Right lung (tissue), 5 donors: ENCODE measurements around the gene NKAIN2. TPM values are rescaled to one million over a fixed set of nuclear protein-coding genes. Genes with fewer than 3 reads are reported as not detected.
"Not testable (repeated sequence)": the region's sequence is repeated elsewhere in the genome, so short reads cannot be mapped to it uniquely, and the experiment has no call there.

Experiments used
- DNase-seq, 2 donors: peaks; one replicate each; pipeline ENCODE4 v3.0.0-alpha.2; 2013
- polyA plus RNA-seq, 5 donors: library from polyadenylated mRNA; unstranded; fragments of 120-200 nt; gene quantifications; one replicate each; pipeline versions ENCODE4 v1.2.1 to v1.2.3, GENCODE V29; 2013; ENCODE audit warnings: inconsistent platforms in 1 of 5, low replicate concordance in 1 of 5; ENCODE audit not compliant: insufficient read length in 5 of 5, insufficient read depth in 1 of 5

Gene NKAIN2
- polyA plus RNA-seq, 5 donors: 8.1 to 27.3 (median 18.8) TPM

DNA sequence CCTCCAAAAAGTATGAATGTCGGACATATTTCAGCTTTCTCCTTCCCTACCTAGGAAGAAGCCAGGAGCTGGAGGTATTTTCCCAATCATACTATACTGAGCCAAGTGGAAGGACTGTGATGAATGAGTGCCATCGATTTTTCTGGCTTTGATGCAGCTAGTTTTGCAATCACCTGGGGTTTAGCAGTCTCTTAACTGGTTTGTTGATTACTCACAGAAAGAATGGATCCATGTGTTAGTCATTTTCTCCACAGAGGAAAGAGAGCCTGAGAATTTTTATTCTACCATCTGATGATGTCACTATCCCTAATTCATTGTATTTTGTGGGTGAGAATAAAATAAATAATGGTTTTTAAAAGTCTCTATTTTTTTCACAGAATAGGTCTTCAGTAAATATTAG is 875.7 kb downstream of the NKAIN2 start:
- DNase-seq: no peak

DNA sequence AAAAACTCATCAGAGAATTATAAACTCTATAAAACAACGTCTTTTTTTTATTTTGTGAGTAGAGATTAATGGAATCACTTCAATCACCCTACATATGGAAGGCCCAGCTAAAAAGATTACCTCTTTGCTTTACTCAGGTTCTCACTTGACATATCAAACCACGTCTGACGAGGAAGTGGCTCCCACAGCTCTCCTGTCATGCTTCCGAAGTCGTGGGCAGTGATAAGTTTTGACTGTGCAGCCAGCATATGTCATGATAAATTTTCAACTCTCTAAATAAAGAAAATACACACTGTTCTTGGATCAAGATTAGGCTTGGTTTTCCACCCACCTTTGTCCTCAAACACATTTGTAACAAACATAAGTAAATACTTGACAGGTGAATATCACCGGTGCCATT is 879.1 kb downstream of the NKAIN2 start:
- no peak for DNase-seq

DNA sequence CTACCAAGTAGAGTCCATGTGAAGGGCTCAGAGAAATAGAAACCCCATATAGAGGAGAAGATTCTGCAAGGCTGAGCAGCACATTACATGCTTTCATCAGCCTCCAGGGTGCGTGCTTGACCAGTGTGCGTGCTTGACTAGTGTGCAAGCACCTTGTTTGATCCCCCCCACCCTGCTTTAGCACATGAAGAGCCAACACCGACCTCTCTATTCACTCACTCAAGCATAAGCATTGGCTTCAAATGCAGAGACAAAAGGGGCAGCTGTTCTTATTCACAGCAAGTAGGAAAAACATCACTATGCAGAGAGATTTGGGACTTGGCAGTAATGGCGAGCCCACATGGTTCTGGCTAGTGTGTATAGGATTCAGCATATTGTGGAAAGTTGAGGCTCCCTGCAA is 879.8 kb downstream of the NKAIN2 start:
- no peak for DNase-seq

DNA sequence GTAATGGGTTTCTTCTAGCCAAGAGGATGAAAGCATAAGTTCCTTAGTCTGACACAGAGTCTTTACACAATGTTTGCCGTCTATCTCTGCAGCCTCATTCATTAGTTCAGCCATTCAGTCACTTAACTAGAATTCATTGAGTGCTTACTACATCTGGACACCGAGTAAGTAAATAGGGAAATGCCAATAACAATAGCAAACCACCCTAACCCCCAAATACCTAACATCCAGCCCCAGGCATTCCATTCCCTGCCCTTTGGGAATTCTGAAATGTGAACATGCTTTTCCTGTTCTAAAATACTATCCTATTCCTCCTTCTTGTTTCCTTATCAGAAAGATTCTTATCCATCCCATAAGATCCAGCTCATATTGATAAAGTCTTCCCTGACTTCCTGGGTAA is 881.0 kb downstream of the NKAIN2 start:
- no peak for DNase-seq

DNA sequence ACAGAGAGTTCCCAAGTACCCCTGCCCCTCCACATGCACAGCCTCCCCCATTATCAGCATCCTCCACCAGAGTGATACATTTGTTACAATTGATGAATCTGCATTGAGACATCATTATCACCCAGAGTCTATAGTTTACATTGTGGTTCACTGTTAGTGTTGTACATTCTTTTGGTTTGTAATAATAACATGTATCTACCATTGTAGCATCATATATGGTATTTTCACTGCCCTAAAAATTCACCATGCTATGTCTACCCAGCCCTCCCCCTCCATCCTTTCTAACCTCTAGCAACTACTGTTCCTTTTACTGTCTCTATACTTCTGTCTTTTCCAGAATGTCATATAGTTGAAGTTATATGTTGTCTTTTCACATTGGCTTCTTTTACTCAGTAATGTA is 884.7 kb downstream of the NKAIN2 start:
- DNase-seq: no peak

DNA sequence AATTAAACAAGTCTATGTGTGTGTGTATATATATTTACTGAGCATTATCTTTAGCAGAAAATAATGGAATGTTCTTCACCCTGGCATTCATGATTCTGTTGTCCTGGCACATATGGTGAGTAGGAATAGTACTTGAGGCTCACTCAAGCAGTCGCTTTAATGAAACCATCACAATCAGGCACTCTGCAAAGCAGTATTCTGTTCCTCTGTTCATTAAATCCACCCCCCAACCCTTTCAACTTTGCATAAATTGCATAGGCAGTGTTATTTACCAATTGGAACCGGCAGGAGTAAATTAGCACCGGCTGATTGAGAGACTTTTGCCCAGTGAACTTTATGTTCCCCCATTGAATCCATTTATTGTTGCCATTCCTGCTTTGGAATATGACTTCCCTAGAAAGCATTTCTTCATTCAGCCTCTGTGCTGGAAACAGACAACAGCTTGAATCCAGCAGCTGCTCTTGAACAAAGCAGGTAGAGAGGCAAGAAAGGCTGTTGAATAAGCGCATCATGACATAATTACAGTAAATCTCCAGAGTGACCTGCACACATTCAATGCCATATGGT is 890.6 kb downstream of the NKAIN2 start:
- no peak for DNase-seq

DNA sequence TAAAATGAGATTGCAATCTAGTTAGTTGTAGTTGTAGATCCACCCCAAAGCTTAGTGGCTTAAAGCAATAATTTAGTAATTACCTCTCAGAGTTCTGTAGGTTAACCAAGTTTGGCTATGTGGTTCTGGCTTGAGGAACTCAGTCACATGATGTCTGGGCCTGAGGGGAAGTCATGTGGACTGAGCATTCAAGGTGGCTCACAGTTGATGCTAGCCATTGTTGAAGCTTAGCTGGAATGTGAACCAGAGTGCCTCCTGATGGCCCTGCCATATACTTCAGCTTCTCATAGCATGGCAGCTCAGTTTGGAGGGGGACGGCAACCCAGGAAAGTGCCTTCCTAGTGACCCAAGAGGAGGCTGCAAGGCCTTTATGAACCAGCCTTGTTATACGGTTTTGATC is 895.4 kb downstream of the NKAIN2 start:
- no peak for DNase-seq

DNA sequence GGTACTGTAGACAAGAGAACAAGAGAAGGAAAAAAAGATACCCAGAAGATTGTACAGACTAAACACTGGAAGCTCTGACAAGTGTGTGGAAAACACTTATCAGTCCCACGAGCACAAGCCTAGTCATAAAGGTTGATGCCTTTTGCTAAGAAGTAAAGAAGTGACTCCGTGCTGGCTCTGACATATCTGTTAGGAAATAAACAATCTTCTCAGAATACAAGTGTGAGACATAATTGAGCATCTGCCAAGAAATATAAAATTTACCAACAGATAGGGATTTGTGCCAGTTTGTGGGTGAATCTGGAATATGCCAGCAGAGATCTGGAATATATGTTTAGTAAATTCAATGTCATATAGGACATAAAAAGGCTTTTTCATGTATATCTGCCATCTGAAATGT is 899.9 kb downstream of the NKAIN2 start:
- no peak for DNase-seq

DNA sequence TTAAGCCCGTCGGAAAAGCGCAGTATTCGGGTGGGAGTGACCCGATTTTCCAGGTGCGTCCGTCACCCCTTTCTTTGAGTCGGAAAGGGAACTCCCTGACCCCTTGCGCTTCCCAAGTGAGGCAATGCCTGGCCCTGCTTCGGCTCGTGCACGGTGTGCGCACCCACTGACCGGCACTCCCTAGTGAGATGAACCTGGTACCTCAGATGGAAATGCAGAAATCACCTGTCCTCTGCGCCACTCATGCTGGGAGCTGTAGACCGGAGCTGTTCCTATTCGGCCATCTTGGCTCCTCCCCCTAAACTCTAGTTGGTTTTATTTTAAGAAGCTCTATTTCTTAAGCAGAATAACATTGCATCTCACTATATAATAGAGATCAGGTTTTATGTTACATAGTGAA is 908.9 kb downstream of the NKAIN2 start:
- not testable (repeated sequence) for DNase-seq

DNA sequence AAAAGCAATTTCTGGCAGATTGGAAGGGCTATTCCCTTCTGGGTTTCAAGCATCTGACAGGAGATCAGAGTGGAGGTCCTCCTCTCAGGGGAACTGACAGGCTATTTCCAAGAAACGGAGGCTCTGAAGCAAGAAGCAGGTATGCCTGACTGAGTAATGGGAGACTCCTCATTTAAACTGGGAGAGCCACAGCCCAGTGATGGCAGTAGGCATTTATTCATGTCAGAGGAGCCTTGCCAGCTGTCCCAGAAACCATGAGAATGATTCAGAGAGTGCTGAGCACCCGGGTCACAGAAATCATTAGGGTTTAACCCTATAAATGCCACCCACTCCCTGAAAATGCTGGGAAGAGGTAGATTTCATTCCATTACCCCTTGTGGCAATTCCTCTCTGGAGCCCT is 911.1 kb downstream of the NKAIN2 start:
- no peak for DNase-seq

DNA sequence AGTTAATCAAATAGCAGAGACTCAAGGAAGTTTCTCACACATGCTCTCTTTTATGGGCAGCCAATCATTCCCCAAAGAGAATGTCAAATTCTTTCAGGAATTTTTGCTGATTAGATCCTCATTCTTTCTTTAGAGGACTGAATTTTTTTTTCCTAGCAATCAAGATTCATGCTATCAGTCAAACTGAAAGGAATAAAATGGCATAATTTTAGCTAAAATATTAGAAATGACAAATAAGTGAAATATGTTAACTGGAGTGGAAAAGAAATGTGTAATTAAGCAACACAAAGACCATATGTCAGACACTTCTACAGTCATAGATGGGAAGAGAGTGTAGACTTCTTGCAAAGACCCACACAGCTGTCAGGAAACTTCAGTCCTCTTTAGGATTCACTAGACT is 916.2 kb downstream of the NKAIN2 start:
- DNase-seq: no peak

DNA sequence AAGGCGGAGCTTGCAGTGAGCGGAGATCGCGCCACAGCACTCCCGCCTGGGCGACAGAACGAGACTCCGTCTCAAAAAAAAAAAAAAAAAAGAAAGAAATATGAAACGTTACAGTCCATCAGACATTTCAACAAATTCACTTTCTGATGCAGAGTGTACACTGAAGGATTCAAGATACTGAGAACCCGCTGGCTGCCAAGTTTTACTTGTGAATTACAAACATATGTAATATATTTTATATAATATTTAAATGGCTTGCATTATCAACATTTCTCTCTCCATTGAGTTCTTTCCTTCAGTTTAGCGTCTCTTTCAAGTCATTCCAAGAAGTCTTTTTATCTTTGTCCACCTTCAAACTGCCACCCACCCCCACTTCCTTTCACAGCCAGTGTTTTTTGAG is 917.7 kb downstream of the NKAIN2 start:
- DNase-seq: no peak

DNA sequence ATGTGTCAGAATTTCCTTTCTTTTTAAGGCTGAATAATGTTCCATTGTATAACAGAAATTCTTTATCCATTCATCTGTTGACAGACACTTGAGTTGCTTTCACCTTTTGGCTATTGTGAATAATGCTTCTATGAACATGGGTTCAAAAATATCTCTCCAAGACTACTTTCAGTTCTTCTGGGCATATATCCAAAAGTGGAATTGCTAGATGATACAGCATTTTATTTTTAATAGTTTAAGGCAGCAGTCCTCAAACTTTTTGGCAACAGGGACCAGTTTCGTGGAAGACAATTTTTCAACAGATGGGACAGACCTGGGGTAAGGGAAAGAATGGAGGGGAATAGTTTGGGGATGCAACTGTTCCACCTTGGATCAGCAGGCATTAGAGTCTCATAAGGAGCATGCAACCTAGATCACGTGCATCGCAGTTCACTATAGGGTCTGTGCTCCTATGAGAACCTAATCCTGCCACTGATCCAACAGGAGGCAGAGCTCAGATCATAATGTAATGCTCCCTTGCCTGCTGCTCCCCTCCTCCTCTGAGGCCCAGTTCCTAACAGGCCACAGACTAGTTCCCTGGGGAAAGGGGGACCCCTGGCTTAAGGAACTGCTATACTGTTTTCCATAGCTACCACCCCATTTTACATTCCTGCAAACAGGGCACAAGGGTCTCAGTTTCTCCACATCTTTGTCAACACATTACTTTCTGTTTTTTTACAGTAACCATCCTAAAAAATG is 918.6 kb downstream of the NKAIN2 start:
- DNase-seq: peak; percentile 14 to 15

DNA sequence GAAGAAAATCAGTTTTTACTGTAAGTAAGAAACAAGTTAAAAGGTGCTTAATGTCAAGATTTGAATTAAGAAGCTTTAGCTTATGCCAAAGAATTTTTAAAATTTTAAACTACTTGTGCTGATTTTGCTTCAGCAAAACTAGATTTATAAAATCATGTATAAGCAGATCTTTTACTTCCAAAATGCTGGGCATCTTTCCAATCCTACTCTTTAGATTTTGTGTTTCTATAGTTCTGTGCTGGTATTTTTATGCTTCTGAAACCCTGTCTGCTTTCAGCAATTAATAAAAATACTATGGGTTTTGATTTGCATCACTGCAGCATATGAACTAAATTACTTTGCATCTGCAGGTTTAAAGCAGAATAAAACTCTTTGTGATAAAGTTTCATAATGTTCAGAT is 920.0 kb downstream of the NKAIN2 start:
- DNase-seq: no peak

DNA sequence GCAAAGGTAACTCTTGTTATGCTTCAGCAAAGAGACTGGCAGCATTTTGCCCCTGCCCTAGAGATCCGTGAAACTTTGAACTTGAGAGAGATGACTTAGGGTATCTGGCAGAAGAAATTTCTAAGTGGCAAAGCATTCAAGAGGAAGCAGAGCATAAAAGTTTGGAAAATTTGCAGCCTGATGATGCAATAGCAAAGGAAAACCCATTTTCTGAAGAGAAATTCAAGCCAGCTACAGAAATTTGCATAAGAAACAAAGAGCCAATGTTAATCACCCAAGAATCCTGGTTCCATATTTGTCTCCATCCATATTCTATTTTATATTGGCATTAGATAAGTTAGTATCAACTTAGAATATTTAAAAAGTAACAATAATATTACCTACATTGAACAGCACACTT is 934.1 kb downstream of the NKAIN2 start:
- not testable (repeated sequence) for DNase-seq

DNA sequence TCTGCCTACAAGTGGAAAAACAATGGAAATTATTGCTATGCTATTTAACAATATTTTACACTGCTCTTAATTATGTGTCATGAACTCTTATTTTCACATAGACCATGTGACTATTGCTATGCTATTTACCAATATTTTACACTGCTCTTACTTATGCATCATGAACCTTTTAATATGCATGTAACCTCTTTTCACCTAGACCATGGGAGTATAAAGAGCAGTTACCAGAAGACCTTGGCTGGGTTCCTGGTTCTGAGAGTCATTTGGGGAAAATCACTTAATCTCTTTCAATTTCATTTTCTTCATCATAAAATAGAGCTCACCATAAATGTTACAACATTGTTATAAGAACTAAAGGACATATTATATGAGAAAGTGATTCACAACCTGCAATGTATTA is 934.8 kb downstream of the NKAIN2 start:
- no peak for DNase-seq

DNA sequence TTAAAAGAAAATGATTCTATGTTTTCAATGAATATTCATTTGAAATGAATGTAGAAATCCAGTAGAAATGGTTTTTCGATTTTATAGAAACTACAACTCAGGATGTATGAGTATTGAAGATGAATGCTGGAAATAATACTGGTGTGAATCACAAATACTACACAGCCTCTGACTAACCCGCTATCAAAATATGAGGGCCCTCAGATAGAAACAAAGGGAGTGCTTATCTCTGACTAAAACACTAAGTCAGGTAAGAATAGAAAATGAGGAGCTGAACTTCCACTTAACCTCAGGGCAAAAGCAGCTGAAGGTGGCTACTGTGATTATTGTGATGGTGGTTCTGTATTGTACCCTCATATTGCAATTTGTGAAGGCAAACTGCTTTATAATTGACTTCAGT is 937.7 kb downstream of the NKAIN2 start:
- no peak for DNase-seq

DNA sequence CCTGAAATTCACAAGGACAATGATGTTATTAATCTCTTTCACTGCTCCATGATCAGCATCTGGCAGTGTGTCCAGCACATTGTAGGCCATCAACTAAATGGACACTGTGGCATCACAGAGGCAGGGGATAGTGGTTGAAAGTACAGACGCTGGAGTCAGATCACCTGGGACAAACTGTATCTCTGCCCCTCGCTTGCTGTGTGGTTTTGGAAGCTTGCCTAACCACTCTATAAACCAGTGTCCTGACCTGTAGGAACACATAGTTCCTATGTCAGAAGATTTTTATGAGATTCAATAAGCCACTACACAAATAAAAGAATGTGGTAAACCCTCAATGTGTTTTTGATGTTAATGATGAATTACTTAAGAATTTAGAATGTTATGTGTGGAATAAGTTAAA is 939.3 kb downstream of the NKAIN2 start:
- DNase-seq: no peak

DNA sequence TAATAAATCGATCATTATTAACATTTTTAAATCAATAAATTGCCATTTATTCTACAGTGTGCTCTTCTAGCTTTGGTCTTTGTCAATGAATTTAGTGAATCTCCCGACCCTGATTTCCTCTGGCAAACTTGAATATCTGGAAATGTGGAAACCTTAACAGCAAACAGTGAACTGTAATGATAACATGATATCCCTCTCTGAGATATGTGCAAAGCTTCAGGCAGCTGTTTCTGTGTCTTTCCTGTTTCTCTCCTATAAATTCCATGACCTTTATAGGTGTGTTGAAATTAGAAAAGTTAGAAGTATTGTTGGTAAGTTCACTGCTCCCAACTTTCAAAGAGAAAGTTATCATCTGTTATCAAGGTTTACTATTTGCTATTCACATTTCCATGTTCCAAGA is 939.8 kb downstream of the NKAIN2 start:
- DNase-seq: no peak

DNA sequence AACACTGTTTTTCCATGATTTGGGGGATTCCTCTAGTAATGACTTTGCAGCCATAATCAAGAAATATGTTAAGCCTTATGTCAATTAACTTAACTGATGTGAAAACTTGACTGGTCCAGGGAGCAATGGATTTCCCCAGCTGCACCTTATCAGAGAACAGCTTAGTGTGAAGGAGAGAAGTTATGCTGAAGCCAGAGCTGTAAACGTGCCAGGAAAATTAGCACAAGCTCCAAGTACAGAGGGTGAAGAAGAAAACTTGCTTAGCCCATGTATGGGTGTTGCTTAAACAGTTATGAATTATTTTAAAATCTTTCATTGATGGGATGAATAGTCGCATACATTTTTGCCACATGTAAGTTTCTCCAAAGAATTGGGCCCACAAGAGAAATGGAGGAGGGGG is 943.7 kb downstream of the NKAIN2 start:
- DNase-seq: peak; percentile 81 to 84

DNA sequence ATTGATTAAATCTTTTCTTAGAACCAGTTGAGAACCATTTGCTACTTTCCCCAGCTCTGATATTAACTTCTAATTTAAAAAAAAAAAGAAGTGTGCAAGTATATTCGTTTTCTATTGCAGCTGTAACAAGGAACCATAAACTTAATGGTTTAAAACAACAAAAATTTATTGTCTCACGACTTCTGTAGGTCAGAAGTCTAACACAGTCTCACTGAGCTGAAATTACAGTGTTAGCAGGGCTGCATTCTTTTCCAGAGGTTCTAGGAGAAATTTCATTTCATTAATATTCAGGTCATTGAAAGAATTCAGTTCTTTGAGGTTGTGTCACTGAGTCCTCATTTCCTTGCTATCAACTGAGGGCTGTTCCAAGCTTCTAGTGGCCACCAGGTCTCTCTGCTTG is 945.1 kb downstream of the NKAIN2 start:
- DNase-seq: no peak

DNA sequence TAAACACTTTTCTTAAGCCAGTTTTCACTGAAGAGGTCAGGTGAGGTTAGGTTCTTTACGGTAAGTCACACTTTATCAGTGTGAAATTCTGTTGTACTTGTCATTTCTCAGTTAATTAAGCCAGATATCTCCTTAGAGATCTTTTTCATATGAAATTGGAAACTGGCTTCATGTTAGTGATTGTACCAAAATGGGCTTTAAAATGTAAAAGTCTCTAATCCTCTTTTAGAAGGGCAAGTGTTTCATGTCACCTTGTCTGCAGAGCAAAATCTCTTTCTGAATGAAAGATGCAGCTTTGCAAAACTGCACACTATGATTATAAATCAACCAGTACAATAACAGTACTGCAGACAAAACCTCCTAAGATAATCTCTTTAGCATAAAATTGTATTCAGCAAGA is 949.3 kb downstream of the NKAIN2 start:
- DNase-seq: no peak

DNA sequence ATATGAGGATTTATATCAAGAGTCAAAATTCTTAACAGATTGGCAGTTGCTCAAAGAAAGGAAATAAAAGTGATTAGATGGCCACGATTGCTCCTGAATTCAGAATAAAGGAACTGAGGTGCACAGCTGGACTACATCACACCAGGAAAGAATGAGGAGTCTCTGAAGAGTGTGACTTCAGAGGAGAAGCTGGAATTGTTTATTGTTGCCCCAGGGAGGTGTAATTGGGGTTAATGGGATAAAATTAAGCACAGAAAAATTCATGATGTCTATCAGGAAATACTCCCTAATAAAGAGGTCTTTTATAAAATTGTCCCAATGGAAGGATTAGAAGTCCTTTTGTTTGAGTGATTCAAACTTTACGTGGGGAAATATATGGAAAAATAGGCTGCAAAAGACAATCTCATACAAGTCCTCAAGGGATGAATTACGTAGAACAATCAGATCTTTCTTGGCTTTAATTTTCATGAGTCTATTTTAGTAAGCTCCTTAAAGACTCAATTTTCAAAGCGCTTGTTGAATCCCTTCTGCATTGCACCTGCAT is 950.0 kb downstream of the NKAIN2 start:
- no peak for DNase-seq

DNA sequence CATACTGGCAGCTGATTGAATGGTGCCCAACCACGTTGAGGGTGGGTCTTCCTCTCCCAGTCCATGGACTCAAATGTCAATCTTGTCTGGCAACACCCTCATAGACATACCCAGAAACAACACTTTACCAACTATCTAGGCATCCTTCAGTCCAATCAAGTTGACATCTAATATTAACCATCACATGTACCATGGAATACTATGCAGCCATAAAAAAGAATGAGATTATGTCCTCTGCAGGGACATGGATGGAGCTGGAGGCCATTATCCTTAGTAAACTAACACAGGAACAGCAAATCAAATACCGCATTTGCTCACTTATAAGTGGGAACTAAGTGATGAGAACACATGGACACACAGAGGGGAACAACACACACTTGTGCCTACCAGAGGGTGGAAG is 951.7 kb downstream of the NKAIN2 start:
- no peak for DNase-seq
